GM12878 (cell line): ENCODE results near the gene TTC31. TPM values are rescaled to one million over a fixed set of nuclear protein-coding genes. Genes with fewer than 3 reads are reported as not detected.

ENCODE experiments used
- CEBPB ChIP-seq, 2 experiments: fragments of 150-350 bp in 1 of 2; IDR thresholded peaks; 2 replicates each; pipeline ENCODE4 v1.6.1; 2012 to 2014; ENCODE audit warnings: low read depth in 2 of 2, low read length in 2 of 2, borderline replicate concordance in 1 of 2, inconsistent platforms in 1 of 2
- CHD4 ChIP-seq: fragments of 200-600 bp; sonication (generic); IDR thresholded peaks from 2 replicates; pipeline ENCODE4 v1.6.1; 2016; ENCODE audit warnings: mild to moderate bottlenecking
- IRF3 ChIP-seq: fragments of 450-650 bp; IDR thresholded peaks from 2 replicates; pipeline ENCODE4 v1.6.1; 2014; ENCODE audit warnings: mild to moderate bottlenecking
- MAX ChIP-seq: IDR thresholded peaks from 2 replicates; pipeline ENCODE4 v1.6.1; 2012; ENCODE audit warnings: low read depth, low read length, improper control_type of control experiment
- MEF2A ChIP-seq: IDR thresholded peaks from 2 replicates; pipeline ENCODE4 v1.6.1; 2011; ENCODE audit warnings: low read depth, mild to moderate bottlenecking, low read length, moderate library complexity; ENCODE audit not compliant: insufficient read depth
- MXI1 ChIP-seq: fragments of 150-350 bp; IDR thresholded peaks from 2 replicates; pipeline ENCODE4 v1.6.1; 2011; ENCODE audit warnings: low read depth, mild to moderate bottlenecking, inconsistent platforms, low read length, improper control_type of control experiment
- NKRF ChIP-seq: fragments of 450-650 bp; conservative IDR thresholded peaks from 2 replicates; pipeline ENCODE4 v1.6.1; 2017; ENCODE audit warnings: mild to moderate bottlenecking, moderate library complexity
- NRF1 ChIP-seq: conservative IDR thresholded peaks from 2 replicates; pipeline ENCODE4 v1.6.1; 2011; ENCODE audit warnings: mild to moderate bottlenecking, low read depth, low read length, improper control_type of control experiment
- SMC3 ChIP-seq: IDR thresholded peaks from 2 replicates; pipeline ENCODE4 v1.6.1; 2011; ENCODE audit warnings: low read length, improper control_type of control experiment, borderline replicate concordance
- SRF ChIP-seq, 2 experiments: IDR thresholded peaks; 2 replicates each; pipeline ENCODE4 v1.6.1; 2011; ENCODE audit warnings: low read depth in 2 of 2, low read length in 2 of 2, mild to moderate bottlenecking in 1 of 2, moderate library complexity in 1 of 2
- TAF1 ChIP-seq: IDR thresholded peaks from 2 replicates; pipeline ENCODE4 v1.6.1; 2011; ENCODE audit warnings: mild to moderate bottlenecking, low read depth, low read length, borderline replicate concordance
- USF1 ChIP-seq: IDR thresholded peaks from 2 replicates; pipeline ENCODE4 v1.6.1; 2011; ENCODE audit warnings: borderline replicate concordance, low read depth, mild to moderate bottlenecking, moderate library complexity, mixed read lengths, low read length; ENCODE audit not compliant: insufficient read depth; ENCODE audit errors: extremely low read length
- ZBTB40 ChIP-seq: fragments of 450-650 bp; IDR thresholded peaks from 2 replicates; pipeline ENCODE4 v1.6.1; 2016; ENCODE audit warnings: mild to moderate bottlenecking, moderate library complexity, borderline replicate concordance
- ZNF592 ChIP-seq: fragments of 450-650 bp; IDR thresholded peaks from 2 replicates; pipeline ENCODE4 v1.6.1; 2017; ENCODE audit warnings: mild to moderate bottlenecking, moderate library complexity
- polyA plus RNA-seq, 11 experiments: library from polyadenylated mRNA; depleted of rRNA in 4 of 11; unstranded in 6 of 11; stranded (reverse) in 5 of 11; fragments of >200 nt; fragmentation: Nextera tagmentation in 4 of 11; fragmentation: Illumina TruSeq in 1 of 11; extraction: Ambion mirVana in 4 of 11; extraction: Trizol in 1 of 11; gene quantifications; 1 replicate in 1 of 11; 2 replicates in 10 of 11; pipeline versions ENCODE4 v1.2.1 to v1.2.3, GENCODE V29; 2011 to 2016; ENCODE audit warnings: inconsistent platforms in 2 of 11, missing spikeins in 2 of 11, low read depth in 1 of 11
- total RNA-seq, 4 experiments: library from RNA; depleted of rRNA in 3 of 4; stranded (reverse); fragments of >200 nt in 3 of 4; fragmentation: Illumina TruSeq in 1 of 4; extraction: Trizol in 1 of 4; gene quantifications; 2 replicates each; pipeline versions ENCODE4 v1.2.1 to v1.2.3, GENCODE V29; 2013 to 2021

The TTC31 gene
- total and polyA plus RNA-seq, 10 of the 15 experiments (the other 5 are each of a cell fraction or from before 2014, with no cell fraction given): 6.5 to 34.9 (median 25.9) TPM

- no peak for TF ChIP-seq SMC3
- TF ChIP-seq ZNF592: peak; percentile 71; the same call in 1 of the 2 replicates
- TF ChIP-seq IRF3: 0 out of 2 replicates have a peak, but pooled peaks have one; percentile 20
- peak; percentile 98 for TF ChIP-seq ZBTB40
- TF ChIP-seq USF1: no peak
- no peak for TF ChIP-seq NRF1
- peak; percentile 61; the same call in 1 of the 2 replicates for TF ChIP-seq MEF2A
- TF ChIP-seq NKRF: no peak; the same call in 1 of the 2 replicates
- no peak for TF ChIP-seq CEBPB (IDR thresholded peaks at IDR 0.05; ENCODE audit: borderline replicate concordance in 1 of 2, low read depth in 2 of 2, low read length in 2 of 2)
- peak; percentile 86 for TF ChIP-seq MXI1
- peak; percentile 78 for TF ChIP-seq MAX
- TF ChIP-seq TAF1: peak; percentile 88
- no peak for TF ChIP-seq CHD4
- 0 out of 4 replicates have a peak, but pooled peaks of 1 of the 2 experiments have one; percentile 56 for TF ChIP-seq SRF (IDR thresholded peaks at IDR 0.05; ENCODE audit: low read depth in 2 of 2, low read length in 2 of 2)
Measured at GRCh38 chr2:74472086-74472944, 10.6 kb upstream of the TTC31 start, which contains the start of gene MRPL53 (continued).
